NCI-H1436 treated with DMSO at 0.1 percent for 48 hours (cell line): ENCODE measurements around the gene GNAO1.

Source experiments
- DNase-seq: peaks from one replicate; lab custom pipeline; 2025; lab: John Stamatoyannopoulos, UW

The GNAO1 gene

DNA sequence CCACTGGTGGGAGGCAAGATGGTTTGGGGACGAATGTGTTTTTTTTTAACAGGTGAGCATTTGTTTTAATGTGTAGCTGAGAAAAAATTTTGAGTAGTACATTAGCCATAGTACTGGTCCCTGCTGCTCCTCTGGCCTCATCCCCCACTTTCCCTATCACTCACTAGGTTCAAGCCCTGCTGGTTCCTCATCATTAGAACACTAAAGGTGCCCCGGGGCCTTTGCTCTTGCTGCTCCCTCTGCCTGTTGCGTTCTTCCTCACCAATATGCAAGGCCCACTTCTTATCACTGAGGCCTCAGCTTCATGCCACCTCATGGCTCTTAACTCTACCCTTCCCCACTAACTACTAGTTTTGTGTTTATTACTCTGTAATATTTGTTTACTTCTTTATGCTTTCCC lies 74.5 kb downstream of the GNAO1 start:
- DNase-seq = no peak

DNA sequence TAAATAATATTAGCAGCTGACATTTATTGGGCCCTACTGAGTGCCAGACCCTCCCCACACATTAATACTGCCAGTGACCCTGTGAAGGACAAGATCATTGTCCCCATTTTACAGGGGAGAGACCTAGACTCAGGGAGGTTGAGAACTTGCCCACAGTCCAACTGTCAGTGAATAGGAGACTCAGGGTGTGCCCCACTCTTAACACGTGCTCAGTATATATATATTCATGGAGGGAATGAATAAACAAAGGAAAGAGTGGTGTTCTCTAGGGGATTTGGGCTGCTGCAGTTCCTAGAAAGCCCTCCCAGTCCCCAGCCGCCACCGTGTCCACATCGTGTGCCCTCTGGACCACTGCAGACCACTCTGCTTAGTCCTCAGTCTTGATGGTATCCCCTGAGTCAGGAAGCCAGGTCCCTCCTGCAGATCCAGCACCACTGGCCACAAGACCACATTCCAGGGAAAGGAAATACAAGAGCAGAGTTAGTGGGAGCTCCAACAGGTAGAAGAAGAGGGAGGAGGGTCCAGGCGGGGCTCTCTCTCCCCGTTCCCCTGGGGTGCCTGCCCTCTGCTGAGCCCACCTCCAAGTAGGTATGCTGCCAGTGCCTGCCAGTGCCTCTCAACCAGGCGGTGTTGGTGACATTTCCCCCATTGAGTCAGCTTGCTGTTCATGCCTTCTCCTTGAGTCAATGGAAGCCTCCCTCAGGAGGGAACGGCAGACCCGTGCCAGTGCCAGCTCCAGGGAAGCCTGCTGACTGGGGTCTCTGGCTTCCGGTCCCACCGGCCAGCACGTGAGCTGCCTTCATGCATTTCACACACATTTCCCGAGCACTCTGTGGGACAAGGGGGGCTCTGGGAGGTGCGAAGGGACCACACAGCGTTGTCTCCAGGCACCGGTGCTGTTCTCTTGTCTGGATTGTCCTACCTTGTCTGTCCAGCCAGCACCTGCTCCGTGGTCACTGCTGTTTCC lies 75.6 kb downstream of the GNAO1 start:
- no peak for DNase-seq

DNA sequence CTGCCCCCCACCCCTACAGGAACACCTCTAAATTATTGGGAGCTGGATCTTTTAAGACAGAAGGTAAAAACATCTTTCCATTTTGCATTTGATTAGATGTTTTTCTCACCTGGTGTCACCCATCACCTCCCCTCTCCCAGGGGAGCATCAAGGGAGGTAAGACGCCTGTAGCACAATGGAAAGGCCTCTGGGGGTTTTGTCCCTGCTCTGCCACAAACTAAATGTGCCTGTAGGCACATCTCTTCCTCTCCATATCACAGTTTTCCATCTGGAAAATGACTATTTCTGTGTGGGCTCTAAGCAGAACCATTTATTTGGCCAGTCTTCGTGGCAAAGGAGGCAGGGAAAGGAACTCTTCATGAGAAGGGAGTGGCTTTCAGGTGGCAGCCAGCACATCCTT lies 76.6 kb downstream of the GNAO1 start:
- DNase-seq = no peak

DNA sequence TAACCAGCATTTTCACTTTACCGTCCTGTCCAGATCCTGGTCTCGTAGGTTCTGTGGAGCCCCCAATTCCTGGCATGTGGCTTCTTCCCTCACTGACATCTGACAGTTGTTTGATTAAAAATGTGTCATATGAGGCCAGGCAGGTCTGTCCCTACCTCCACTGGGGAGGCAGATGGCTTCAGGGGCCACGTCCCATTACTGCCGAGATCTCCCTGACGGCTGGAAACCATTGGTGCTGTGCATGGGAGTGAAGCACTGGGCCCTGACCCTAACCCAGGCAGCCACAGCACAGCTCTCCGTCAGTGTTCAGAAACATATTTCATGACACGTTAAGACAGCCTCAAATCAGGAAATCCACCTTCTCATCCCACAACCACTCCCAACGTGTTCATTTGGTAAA lies 77.5 kb downstream of the GNAO1 start:
- DNase-seq = no peak

DNA sequence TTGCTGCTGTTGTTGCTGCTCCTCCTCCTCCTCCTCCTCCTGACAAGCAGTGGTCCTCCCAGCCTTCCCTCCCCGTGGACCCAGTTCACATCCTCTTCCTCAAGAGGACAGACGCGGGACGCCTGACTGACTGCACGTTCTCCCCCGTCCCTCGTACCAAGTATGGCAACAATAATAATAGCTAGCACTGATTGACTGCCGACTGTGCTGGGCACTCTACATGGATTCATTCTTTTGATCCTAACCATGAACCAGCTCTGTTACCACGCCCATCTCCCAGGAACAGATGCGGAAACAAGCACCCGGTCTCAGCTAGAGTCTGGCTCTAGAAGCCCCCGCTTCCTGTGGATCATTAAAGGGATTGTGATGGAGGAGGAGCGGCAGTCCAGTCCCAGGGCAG lies 78.0 kb downstream of the GNAO1 start:
- DNase-seq = no peak

DNA sequence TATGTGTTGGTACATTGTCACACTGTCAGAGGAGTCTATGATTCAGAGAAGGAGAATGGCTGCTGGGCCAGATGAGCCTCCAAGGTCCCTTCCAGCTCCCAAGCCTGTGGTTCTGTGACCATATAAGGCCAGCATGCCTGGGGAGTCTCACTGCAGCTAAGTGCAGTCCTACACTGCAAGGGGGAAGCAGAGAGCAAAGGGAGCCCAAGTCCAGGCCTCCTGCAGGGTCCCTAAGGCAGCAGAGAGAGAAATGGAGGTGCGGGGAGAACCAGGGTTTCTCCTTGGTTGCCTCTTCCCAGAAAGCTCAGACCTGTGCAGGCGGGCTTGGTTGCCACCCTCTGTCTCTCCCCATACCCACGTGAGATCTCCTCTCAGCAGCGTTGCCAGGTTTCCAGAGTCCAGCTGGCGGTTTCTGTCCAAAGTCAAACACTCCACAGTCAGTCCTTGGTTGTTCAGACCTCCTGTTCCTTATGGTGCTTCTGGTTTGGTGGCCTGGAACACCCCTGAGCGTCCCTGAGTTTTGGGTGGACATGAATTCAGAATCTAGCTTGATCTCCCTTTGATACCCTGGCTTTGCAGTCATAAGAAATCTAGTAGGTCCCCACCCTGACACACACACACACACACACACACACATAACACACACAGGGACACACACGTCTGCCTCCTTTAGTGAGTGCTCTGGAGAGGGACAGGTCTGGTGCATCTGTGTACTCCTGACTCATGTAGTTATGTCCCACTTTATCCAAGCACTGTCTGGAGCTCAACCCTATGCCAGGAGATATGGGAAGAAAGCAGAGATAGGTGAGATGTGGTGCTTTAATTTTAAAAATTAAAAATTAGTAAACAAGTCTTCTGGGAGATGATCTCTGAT lies 78.8 kb downstream of the GNAO1 start:
- DNase-seq = no peak

DNA sequence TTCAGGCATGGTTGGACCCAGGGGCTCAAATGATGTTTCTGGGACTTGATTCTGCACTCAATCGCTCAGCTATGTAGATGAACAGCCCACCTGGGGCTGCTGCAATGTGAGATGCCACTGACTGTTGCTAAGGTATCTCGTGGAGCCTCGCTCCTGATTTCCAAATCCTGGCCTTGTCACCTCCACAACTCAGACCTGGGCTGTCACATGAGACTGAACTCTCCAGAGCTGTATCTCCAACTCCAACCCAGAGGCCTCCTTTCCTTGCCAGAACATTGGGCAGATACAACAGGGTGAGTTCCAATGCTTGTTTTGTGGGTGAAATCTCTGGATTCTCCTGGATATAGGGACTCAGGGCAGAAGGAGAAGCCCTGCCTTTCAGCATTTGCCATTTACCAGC lies 79.5 kb downstream of the GNAO1 start:
- no peak for DNase-seq

DNA sequence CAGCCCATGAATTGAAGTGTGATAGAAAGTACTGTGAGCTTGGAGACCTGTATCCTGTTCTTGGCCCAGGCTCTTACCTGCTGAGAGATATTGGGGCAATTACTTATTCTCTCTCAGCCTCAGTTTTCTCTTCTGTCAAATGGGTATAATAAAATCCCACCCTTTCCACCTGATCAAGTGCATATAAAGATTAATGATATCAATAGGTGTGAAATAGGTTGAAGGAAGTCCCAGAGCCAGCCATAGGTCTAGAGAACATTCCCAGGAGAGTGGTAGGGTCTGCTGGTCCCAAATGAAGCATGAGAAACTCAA lies 81.2 kb downstream of the GNAO1 start:
- no peak for DNase-seq

DNA sequence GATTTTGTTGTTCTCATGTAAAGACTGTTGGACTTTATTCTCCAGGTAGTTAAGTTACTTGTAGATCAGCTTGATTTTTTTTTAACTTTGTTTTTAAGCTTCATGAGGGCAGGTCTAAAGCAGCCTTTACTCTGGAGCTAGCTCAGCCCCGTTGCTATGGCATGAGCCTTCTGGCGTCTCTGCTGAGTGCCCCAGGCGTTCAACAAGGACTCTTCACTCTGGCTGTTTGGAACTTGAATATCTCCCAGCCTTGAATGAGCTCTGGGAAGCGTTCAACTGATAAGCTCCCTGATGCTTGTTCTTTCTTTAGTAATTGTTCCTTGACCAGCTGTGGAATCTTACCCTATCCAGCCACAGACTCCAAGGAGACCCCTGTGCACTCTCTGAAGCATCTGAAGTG lies 82.3 kb downstream of the GNAO1 start:
- no peak for DNase-seq

DNA sequence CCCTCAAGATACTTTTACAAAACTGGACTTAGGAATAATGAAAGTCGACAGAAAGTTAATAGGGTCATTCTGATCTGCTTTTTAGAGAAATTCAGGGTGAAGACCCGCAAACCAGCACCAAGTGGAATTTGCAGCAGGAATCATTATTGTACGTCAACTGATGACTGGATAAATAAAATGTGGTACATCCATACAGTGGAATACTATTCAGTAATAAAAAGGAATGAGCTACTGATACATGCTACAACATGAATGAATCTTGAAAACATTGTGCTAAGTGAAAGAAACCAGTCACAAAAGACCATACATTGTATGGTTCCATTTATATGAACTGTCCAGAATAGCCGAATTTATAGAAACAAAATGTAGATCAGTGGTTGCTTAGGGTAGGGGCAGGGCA lies 83.1 kb downstream of the GNAO1 start:
- DNase-seq = no peak

DNA sequence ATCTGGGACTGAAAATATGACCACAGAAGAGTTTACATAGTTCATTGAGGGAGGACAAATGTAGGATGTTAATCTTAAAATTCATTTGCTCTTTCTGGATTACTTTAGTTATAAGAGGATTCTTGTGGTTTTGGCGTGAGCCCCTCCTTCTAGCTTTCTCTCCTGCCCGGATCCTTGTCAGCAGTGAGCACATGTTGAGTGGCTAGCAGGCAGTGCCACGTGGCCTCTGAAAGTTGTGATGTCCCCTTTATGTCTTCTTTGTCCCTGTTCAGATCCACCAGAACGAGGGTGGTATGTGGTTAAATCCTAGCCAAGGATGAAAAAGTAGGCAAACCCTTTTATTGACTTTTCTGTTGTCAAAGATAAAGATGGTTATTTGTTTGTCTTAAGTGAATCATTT lies 83.8 kb downstream of the GNAO1 start:
- DNase-seq = no peak

DNA sequence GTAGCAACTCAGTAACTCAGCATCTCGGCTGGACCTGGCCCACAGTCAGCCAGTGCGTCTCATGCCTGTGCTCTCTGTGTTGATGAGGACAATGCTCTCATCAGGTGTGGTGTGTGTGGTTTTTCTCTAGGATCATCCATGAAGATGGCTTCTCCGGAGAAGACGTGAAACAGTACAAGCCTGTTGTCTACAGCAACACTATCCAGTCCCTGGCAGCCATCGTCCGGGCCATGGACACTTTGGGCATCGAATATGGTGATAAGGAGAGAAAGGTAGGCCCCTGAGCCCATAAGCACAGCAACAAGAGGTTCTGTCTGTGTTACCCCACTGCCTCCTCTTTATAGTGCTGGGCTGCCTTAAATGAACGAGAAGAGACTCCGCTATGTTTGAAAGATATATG lies 84.5 kb downstream of the GNAO1 start:
- DNase-seq = no peak

DNA sequence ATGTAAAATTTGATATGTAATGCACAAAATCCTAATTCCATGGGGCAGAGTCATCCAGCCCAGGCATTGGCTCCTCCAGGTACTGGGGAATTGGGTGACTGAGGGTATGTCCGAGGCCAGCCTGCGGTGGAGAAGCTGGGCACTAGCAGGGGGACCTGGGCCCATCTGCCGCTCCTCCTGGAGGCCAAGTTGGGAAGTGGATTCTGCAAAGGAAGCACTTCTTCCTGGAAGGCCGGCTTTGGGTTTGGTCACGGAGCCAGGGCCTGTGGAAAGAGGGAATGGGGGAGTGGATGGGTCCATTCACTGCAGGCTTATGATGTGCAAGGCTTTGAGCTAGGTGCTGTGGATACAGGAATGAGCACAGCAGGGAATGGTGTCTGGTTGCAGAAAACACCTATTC lies 85.8 kb downstream of the GNAO1 start:
- no peak for DNase-seq

DNA sequence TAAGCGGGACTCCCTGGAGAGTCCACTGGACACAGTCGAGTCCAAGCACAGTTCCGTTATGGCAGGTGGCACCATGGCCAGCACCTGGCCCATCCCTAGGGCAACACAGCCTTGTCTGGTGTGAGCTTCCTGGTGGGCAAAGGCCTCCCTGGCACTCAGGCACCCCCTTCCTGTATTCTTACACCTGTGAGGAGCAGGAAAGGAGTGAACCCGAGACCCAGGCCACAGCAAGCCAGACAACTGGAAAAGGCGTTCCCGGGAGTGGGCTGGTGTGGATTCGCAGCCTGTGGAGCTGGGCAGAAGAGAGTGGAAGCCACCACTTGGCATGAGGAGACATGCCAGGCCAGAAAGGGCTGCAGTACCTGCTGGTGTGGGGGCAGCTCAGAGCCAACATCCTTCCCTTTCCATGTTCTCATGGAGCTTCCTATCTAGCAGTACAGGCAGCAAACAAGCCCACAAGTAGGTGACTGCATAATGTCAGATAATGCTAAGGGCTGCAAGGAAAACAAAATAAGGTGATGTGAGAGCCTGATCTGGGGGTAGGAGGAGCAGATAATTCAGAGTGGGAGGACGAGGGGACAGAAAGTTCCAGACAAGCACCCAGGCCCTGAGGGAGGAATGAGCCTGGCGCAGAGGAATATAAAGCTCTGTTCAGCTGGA lies 87.0 kb downstream of the GNAO1 start:
- DNase-seq = no peak

DNA sequence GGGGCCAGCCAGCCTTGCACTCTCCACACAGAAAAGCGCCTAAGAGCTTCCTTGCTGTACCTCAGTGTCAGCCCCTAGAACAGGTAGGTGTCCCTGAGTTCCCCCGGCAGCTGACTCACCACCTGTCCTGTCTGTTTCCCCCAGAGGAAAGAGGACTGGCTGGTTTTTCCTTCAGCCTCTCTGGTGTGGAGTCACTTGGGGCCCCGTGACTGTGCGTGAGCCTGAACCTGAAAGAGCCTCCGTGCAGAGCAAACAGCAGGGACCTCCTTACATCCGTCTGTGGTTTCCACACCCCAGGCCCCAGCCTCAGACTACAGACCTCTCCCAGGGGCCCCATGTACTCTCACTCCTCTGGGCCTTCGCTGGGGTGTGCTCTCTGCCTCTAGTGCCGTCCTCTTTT lies 87.8 kb downstream of the GNAO1 start:
- no peak for DNase-seq

DNA sequence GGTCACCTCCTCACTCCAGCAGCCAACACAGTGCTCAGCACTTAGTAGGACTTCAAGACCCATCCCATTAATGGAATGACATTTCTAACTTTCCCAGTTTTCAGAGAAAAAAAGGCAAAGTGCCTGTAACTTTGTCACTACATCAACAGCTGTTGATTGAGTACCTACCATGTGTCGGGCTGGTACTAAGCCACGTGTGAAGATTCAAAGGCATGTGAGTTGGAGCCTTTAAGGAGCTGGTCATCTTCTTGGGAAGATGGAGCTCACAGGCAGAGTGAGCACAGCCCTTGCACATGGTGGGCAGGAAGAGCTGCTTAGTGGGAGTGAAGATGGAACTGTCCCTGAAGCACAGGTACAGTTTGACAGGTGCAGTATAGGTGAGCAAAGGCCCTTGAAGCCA lies 88.6 kb downstream of the GNAO1 start:
- DNase-seq = no peak

DNA sequence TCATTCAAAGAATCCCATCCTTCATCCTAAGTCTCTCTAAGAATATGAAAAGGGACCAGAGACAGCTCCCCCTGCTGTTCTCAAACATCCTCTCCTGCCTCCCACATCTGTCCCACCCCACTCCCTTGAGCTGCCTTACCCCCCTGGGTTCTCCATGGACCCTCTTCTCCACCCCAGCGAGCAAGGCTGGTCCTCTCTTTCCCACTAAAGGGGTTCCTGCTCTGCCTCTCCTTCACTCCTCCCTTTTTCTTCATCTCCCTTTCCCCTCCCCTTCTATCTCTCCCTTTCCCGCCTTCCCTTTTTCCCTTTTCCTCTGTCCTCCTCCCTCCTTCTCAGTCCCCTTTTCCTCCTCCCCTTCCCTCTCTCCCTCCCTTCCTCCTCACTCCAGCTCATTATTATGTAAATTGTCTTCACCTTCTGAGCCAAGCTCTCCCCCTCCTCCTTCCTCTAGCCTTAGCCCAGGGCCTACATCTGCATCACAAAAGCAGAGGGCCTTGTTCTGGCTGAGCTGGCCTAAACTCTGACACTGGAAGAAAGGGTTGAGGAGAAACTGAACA lies 90.0 kb downstream of the GNAO1 start:
- DNase-seq = no peak

DNA sequence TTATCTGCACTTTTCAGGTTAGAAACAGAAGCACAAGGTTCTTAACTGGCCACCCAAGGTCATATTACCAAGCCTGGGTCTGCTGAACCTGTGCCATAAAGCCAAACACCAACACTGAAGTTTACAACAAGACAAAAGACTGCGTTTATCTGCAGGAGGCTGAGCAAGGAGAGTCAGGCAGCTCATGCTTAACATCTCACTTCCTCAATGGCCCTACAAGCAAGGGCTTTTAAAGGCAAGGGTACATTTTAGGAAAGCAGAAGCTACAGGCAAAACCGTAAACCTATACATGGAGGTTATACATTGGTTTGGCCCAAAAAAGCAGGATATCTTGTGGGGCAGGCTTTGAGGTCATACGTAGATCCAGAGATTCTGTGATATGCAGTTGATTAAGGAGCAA lies 91.2 kb downstream of the GNAO1 start:
- no peak for DNase-seq

DNA sequence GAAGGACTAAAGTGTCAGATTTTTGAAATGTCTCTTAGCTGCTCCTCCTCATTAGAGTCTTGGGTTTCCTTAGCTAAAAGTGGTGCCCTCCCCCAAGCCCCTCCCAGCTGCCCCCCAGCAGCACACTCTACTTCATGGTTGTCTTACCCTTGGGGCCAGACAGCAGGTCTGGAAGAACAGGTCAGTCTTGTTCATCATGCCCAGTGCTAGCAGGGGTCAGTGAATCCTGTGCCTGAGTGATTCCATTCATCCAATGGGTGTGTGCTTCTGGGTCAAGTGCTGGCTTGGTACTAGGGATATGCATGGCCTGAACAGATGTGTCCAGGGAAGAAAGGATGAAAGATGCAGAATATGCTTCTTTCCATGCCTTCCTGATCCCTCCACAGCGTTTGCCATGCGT lies 93.2 kb downstream of the GNAO1 start:
- no peak for DNase-seq

DNA sequence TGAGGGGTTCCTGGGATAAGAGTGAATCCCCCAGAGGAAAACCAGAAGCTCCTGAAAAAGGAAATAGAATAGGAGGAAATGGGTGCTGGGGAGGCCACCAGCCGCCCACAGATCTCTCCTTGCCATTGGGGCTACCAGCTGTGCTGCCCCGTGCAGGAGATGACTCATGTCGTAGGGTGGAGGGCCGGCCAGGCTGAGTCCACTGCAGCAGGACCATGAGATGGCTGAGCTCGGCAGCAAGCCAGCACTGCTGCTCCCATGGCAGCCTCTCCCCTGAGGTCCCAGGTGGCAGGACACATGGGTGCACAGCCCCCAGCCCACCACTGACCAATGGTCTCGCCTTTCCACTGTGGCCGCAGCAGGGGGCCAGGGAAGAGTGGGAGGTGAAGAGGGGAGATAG lies 95.5 kb downstream of the GNAO1 start:
- no peak for DNase-seq

DNA sequence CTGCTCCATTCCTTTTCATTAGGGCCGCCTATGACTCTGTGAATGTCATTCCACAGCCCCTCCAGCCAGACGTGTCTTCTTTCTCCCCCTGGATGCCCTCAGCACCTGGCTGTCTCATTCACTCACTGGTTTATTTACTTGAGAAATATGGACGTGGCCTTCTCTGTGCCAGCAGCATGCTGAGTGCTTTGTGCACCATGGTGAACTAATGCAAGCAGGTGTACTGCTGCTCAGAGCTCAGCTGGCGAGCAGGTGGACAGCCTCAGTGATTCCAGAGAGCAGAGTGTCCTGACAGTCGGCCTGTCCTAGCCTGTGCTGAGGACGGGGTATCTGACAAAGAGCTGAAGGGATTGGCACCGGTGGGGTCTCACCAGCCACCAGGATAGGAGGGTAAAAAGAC lies 96.7 kb downstream of the GNAO1 start:
- no peak for DNase-seq

DNA sequence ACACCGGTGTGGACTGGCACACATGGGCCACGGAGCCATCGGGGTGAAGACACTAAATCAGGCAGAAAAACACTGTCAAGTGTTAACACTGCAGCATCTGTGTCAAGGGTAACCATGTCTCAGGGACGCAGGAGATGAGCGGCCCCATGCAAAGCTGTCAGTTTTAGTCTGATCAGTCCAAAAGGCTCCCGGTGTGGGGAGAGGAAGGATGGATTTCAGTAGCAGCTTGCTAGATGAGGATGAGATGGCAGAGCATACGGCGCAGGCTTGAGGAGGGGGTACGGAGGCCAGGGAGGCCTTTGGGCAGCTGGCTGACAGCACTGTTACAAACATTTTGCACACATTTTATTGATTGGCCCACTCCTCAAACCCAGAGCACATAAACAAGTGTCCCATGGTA lies 98.1 kb downstream of the GNAO1 start:
- no peak for DNase-seq

DNA sequence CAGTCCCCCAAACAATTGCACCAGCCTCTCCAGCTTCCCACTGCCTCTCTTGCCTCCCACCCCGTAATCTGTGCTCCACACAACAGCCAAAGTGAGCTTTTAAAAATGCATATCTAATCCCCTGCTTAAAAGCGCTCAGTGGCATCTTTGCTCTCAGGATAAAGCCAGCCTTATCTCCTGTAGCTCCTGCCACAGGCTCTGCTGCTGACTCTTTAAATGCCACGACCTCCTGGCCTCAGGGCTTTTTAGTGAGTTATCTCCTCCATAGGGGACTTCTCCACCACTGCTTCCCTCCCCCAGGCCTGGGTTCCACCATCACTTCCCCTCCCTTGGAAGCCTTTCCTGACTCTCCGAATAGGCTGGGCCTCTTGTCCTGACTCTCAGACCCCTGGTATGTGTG lies 98.6 kb downstream of the GNAO1 start:
- no peak for DNase-seq
